Neuron (in vitro differentiated cells): ENCODE results near the gene FGL2.
"Not testable (repeated sequence)": the region's sequence is repeated elsewhere in the genome, so short reads cannot be mapped to it uniquely, and the experiment has no call there.

Experiments used
- H2AFZ ChIP-seq: one replicate; pipeline ENCODE4 v1.6.1; 2013; ENCODE audit warnings: low read depth, mild to moderate bottlenecking, inconsistent platforms, low read length, moderate library complexity
- H3K27me3 ChIP-seq: one replicate; pipeline ENCODE4 v1.6.1; 2013; ENCODE audit warnings: low read length; ENCODE audit not compliant: insufficient read depth
- H3K36me3 ChIP-seq: one replicate; pipeline ENCODE4 v1.6.1; 2013; ENCODE audit warnings: low read length; ENCODE audit not compliant: insufficient read depth
- H3K4me1 ChIP-seq: one replicate; pipeline ENCODE4 v1.6.1; 2013; ENCODE audit warnings: low read length; ENCODE audit not compliant: insufficient read depth
- H3K4me3 ChIP-seq: 2 replicates; pipeline ENCODE4 v1.5.1; 2013; ENCODE audit warnings: mild to moderate bottlenecking, low read length, moderate library complexity
- H3K9me3 ChIP-seq: one replicate; pipeline ENCODE4 v1.6.1; 2013; ENCODE audit warnings: low read length

Gene FGL2

GRCh38 chr7:77200542-77200941 is 923 bp upstream of the FGL2 start:
- Histone ChIP-seq H3K27me3 (no peaks in the 10 kb centered on the region), H2AFZ (no peak overlapping the region), H3K4me1 (peaks cover 13% of the 10 kb centered on the region), H3K4me3 (no peak overlapping the region), H3K9me3 (no peaks in the 10 kb centered on the region), H3K36me3 (no peaks in the 10 kb centered on the region)

- Histone ChIP-seq H3K36me3 (no peaks in the 10 kb centered on the region), H3K9me3 (no peaks in the 10 kb centered on the region), H3K4me1 (peaks cover 13% of the 10 kb centered on the region)
Measured at GRCh38 chr7:77197141-77197540, 2.5 kb downstream of the FGL2 start.

GRCh38 chr7:77188731-77189437 is 10.7 kb downstream of the FGL2 start:
- H3K4me1 ChIP-seq: no peaks in the 10 kb centered on the region

More at GRCh38 chr7:77197141-77197540, 2.5 kb downstream of the FGL2 start:
- Histone ChIP-seq H2AFZ (no peak overlapping the region), H3K4me3 (no peak overlapping the region), H3K27me3 (no peaks in the 10 kb centered on the region)

GRCh38 chr7:77185866-77186265 is 13.8 kb downstream of the FGL2 start:
- Histone ChIP-seq H3K4me3 (no peak overlapping the region), H3K27me3 (no peaks in the 10 kb centered on the region), H2AFZ (no peak overlapping the region), H3K36me3 (no peaks in the 10 kb centered on the region), H3K9me3 (no peaks in the 10 kb centered on the region), H3K4me1 (no peaks in the 10 kb centered on the region)

More at GRCh38 chr7:77188731-77189437, 10.7 kb downstream of the FGL2 start:
- no peaks in the 10 kb centered on the region for H3K27me3 ChIP-seq
- H2AFZ ChIP-seq: no peak overlapping the region
- no peaks in the 10 kb centered on the region for H3K36me3 ChIP-seq
- no peak overlapping the region for H3K4me3 ChIP-seq
- no peaks in the 10 kb centered on the region for H3K9me3 ChIP-seq

DNA sequence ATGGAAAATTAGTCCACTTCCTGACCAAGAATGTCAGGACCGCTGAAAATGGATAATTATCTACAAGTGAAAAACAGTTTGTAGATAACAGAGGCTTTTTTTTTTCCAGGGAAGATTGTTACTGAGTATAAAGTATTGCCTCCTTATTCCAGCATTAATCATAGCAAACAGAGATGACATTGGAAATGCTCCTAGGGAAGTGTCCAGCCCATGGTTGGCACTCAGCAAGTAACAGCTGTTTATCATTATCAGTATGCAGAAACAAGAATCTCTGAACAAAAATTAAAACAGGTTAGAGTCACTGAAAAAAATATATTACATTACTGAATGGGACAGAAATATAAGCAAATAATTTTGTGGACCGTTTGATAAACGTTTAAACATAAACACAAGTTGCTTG is 14.6 kb downstream of the FGL2 start:
- Histone ChIP-seq H3K9me3 (no peaks in the 10 kb centered on the region), H2AFZ (no peak overlapping the region), H3K27me3 (no peaks in the 10 kb centered on the region), H3K4me3 (no peak overlapping the region), H3K36me3 (no peaks in the 10 kb centered on the region), H3K4me1 (no peaks in the 10 kb centered on the region)

DNA sequence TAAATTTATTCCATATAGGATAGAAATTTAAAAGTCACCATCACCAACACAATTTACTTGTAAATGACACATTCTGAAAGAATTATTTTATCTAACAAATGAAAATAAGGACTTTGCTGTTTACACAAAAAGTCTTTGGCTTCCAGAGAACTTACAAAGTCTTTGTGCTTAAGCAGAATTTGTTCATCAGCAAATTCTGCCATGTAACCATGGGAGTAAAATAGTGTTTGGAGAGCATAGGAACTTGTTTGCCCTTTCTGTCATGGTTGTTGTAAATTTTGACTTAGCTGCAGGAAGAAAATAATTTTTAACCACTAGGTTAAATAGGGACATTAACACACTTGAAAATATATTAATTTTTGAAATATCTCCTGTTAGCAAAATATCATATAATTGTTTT is 15.2 kb downstream of the FGL2 start:
- Histone ChIP-seq H3K36me3 (no peaks in the 10 kb centered on the region), H3K9me3 (no peaks in the 10 kb centered on the region), H3K4me3 (no peak overlapping the region), H3K27me3 (no peaks in the 10 kb centered on the region), H2AFZ (no peak overlapping the region), H3K4me1 (no peaks in the 10 kb centered on the region)

DNA sequence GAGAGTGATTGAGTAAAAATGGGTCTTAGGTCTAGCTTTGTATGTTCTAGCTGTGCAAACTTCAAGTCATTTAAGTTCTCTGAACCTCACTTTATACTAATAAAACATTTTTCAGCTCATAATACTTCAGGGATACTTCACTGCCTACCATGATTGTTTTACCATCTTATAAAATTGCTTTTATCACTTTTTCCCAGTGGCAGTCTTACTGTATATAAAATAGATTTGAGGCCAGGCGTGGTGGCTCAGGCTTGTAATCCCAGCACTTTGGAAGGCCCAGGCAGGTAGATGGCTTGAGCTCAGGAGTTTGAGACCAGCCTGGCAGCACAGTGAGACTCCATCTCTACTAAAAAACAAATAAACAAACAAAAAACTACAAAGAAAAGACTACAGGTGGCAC is 17.4 kb downstream of the FGL2 start:
- Histone ChIP-seq H2AFZ (no peak overlapping the region), H3K27me3 (no peaks in the 10 kb centered on the region), H3K4me3 (no peak overlapping the region)

GRCh38 chr7:77181734-77182133 is 17.9 kb downstream of the FGL2 start:
- no peaks in the 10 kb centered on the region for H3K9me3 ChIP-seq
- no peaks in the 10 kb centered on the region for H3K36me3 ChIP-seq
- H3K27me3 ChIP-seq: no peaks in the 10 kb centered on the region
- H3K4me1 ChIP-seq: no peaks in the 10 kb centered on the region
- no peak overlapping the region for H2AFZ ChIP-seq
- no peak overlapping the region for H3K4me3 ChIP-seq

More for the DNA sequence above, 17.4 kb downstream of the FGL2 start:
- no peaks in the 10 kb centered on the region for H3K4me1 ChIP-seq
- no peaks in the 10 kb centered on the region for H3K9me3 ChIP-seq
- H3K36me3 ChIP-seq: no peaks in the 10 kb centered on the region

DNA sequence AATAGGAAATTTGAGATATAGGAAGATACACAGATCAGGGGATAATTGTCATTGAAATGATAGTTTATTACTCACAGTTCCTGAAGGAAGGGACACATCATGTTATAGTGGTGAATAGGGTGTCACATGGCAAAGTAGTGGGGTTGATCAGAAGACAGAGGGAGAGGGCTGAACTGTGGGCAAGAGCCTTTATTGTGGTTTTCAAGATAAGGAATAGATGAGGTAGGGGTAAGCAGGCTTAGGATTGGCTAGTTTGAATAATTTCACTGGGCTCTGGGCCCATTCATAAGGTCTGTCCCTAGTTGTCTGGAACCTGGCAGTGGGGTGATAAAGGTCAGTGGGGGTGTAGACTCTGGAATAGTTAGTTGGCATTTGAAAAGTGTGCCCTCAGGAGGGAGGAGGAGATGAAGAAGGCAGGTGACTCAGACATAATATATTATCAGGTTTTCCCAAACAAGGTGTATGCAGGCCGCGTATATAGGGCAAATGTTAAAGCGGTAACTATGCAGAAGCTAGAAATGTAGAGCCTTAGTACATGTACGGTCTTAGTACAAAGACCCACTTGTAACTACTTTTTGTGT is 18.5 kb downstream of the FGL2 start:
- Histone ChIP-seq H3K27me3 (no peaks in the 10 kb centered on the region), H2AFZ (no peak overlapping the region), H3K4me3 (no peak overlapping the region), H3K9me3 (no peaks in the 10 kb centered on the region), H3K4me1 (no peaks in the 10 kb centered on the region), H3K36me3 (no peaks in the 10 kb centered on the region)

GRCh38 chr7:77178024-77178423 is 21.6 kb downstream of the FGL2 start:
- H3K4me1 ChIP-seq, H3K27me3 ChIP-seq, H3K9me3 ChIP-seq, H3K36me3 ChIP-seq, H2AFZ ChIP-seq, H3K4me3 ChIP-seq: not testable (repeated sequence)

DNA sequence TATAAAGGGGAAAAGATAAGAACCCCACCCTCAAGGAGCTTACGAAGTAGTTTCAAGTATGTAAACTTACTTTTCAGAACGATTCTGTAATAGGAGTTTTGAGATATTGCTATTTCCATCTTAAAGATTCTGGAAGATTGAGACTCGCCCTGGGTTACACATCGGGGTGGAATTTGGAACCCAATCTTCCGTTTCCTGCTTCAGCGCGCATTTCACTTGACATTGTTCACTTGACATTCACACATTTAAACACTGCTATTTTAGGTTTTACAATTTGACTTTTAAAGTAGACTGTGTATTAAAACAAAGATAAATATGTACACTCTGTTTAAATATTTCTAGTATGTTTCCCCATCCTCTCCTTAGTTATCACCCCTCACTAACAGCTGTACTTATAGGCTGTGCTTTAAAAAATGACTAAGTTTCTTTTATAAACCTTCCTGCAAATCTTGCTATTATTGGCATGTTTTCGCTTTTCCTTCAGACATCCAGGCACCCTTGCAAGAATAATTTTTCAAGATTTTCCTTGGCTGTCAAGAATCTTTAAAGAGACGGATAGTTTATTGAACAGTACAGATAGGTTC is 22.2 kb downstream of the FGL2 start:
- H3K4me3 ChIP-seq, H2AFZ ChIP-seq, H3K27me3 ChIP-seq, H3K9me3 ChIP-seq, H3K4me1 ChIP-seq, H3K36me3 ChIP-seq: not testable (repeated sequence)

DNA sequence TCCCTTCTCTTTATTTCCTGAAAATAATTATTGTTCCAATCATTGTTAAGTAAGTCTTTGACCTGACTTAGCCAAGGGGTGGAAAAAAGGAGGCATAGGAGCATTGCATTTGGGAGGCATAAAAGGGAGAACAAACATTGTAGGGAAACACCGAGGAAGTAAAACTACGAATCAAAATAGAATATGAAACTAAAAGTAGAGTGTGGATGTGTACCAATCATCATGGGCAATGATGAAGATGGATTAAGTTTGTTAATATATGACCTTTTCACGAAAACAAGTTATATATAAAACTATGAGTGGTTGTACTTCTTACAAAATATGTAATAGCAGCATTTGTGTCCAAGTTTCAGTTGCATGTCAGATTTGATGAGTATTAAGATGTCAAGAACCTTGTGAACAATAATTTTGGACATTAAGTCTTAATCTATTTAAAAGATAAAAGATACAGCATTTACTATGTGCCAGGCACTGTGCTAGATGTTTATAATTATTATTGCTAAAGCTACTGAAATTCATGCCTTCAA is 24.3 kb downstream of the FGL2 start:
- not testable (repeated sequence) for H3K4me3 ChIP-seq, H3K4me1 ChIP-seq, H2AFZ ChIP-seq, H3K9me3 ChIP-seq, H3K27me3 ChIP-seq, H3K36me3 ChIP-seq

- not testable (repeated sequence) for H3K36me3 ChIP-seq, H3K4me3 ChIP-seq, H3K9me3 ChIP-seq, H3K27me3 ChIP-seq, H3K4me1 ChIP-seq, H2AFZ ChIP-seq
Measured at GRCh38 chr7:77174418-77174817, 25.2 kb downstream of the FGL2 start.
